Prostate gland (tissue), 2 donors: ENCODE data around the gene SEMA5A. TPM values are rescaled to one million over a fixed set of nuclear protein-coding genes. Genes with fewer than 3 reads are reported as not detected.

ENCODE experiments used
- DNase-seq: peaks from one replicate; pipeline ENCODE4 v3.0.0-alpha.2; 2019; ENCODE audit warnings: low spot score
- H3K27ac ChIP-seq, 2 donors: fragments of 200-600 bp; sonication (generic); 2 replicates each; pipeline ENCODE4 v1.5.1; 2017 to 2019
- H3K27me3 ChIP-seq: fragments of 200-600 bp; sonication (generic); replicated peaks from 2 replicates; pipeline ENCODE4 v1.5.1; 2019; ENCODE audit not compliant: insufficient read depth
- H3K36me3 ChIP-seq, 2 donors: fragments of 200-600 bp; sonication (generic); 1 replicate in 1 of 2; 2 replicates in 1 of 2; pipeline versions ENCODE4 v1.5.1 to v1.8.1; 2017 to 2019
- H3K4me1 ChIP-seq: fragments of 200-600 bp; sonication (generic); replicated peaks from 2 replicates; pipeline ENCODE4 v1.5.1; 2019
- H3K4me3 ChIP-seq, 2 donors: fragments of 200-600 bp; sonication (generic); 2 replicates each; pipeline ENCODE4 v1.5.1; 2017 to 2019
- H3K9me3 ChIP-seq: fragments of 200-600 bp; sonication (generic); 2 replicates; pipeline ENCODE4 v1.5.1; 2017
- POLR2A ChIP-seq: fragments of 450-650 bp; IDR thresholded peaks from one replicate; pipeline ENCODE4 v1.6.1; 2016; ENCODE audit warnings: antibody characterized with exemption, mild to moderate bottlenecking
- POLR2AphosphoS5 ChIP-seq: sonication (generic); formaldehyde crosslinking; IDR thresholded peaks from one replicate; pipeline ENCODE4 v1.6.1; 2017; ENCODE audit warnings: antibody characterized with exemption
- WGBS: methylation state at CpG from one replicate; pipeline ENCODE4 v1.1.5; 2018; 5-methylcytosine and 5-hydroxymethylcytosine counted together
- intact Hi-C: fragments of 100-400 bp; cut with DNase I; formaldehyde crosslinking; loops from one replicate; pipeline ENCODE4 v1.14.2; 2022
- total RNA-seq, 2 donors: library from RNA; depleted of rRNA; stranded (reverse); fragments of >200 nt; gene quantifications; one replicate each; pipeline ENCODE4 v1.1.0, GENCODE V29; 2016
- TF ChIP-seq, protein P1 (sequence below), 4 experiments: fragments of 200-600 bp in 2 of 4; fragments of 450-650 bp in 2 of 4; sonication (generic) in 2 of 4; IDR thresholded peaks; 1 replicate in 3 of 4; 2 replicates in 1 of 4; pipeline ENCODE4 v1.5.1; 2016 to 2019; ENCODE audit warnings: antibody characterized with exemption in 4 of 4, mild to moderate bottlenecking in 2 of 4, moderate library complexity in 2 of 4

Gene SEMA5A
- total RNA-seq, 2 donors from 2014 or later: 4.5 to 21.7 TPM

DNA sequence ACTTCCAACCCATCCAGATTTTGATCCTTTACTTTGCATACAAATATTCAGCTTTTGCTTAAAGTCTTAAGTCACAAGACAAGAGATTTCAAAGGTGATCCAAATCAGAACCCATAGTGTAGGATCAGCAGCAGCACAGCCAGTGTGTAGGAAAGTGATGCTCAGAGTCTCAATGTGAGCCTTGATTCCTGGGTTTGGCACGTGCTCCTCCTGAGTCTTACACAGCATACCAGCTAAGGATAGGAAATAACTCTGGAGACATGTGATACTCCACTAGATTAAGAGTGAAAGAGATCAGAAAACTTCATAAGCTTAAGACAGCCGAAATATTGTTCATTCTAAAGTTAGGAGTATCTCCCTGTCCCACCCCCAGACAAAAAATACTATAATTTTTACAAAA lies 344.9 kb downstream of the SEMA5A start:
- Histone ChIP-seq H3K4me3 (no peak overlapping the region), H3K36me3 (no peaks in the 10 kb centered on the region), H3K9me3 (no peaks in the 10 kb centered on the region), H3K27ac (no peak overlapping the region), H3K4me1 (no peaks in the 10 kb centered on the region), H3K27me3 (no peaks in the 10 kb centered on the region)
- 87% methylated on average over 2 of the region's 2 CpGs for WGBS
- TF ChIP-seq POLR2A (no peak), POLR2AphosphoS5 (no peak)
- TF ChIP-seq, protein P1, sequence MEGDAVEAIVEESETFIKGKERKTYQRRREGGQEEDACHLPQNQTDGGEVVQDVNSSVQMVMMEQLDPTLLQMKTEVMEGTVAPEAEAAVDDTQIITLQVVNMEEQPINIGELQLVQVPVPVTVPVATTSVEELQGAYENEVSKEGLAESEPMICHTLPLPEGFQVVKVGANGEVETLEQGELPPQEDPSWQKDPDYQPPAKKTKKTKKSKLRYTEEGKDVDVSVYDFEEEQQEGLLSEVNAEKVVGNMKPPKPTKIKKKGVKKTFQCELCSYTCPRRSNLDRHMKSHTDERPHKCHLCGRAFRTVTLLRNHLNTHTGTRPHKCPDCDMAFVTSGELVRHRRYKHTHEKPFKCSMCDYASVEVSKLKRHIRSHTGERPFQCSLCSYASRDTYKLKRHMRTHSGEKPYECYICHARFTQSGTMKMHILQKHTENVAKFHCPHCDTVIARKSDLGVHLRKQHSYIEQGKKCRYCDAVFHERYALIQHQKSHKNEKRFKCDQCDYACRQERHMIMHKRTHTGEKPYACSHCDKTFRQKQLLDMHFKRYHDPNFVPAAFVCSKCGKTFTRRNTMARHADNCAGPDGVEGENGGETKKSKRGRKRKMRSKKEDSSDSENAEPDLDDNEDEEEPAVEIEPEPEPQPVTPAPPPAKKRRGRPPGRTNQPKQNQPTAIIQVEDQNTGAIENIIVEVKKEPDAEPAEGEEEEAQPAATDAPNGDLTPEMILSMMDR (IDR thresholded peaks at IDR 0.05): no peak
- DNase-seq: no peak
- intact Hi-C loops: no loop called here

DNA sequence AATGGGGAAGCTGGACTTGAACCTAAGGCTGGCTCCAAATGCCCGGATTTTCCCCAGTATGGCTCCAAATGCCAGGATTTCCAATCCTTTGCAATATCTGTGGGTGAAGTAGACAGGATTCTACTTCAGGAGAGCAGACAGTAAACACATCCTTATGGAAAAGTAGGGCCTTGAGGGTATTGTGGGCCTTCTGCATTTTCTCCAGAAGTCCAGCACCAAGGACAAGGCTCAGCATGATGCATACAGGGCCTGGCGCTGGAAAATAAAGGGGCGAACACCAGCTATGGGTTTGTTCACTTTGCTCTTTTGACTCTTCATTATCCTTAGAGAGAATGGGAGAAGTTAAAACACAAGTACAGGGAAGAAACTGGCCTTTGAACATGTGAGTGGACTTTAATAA lies 347.5 kb downstream of the SEMA5A start:
- intact Hi-C loops: no loop called here
- Histone ChIP-seq H3K4me1 (no peaks in the 10 kb centered on the region), H3K9me3 (no peaks in the 10 kb centered on the region), H3K36me3 (no peaks in the 10 kb centered on the region), H3K4me3 (no peak overlapping the region), H3K27me3 (no peaks in the 10 kb centered on the region), H3K27ac (no peak overlapping the region)
- TF ChIP-seq, protein P1 (IDR thresholded peaks at IDR 0.05): no peak
- no peak for TF ChIP-seq POLR2AphosphoS5
- TF ChIP-seq POLR2A: no peak
- 85% methylated on average over 3 of the region's 3 CpGs for WGBS
- DNase-seq: no peak

DNA sequence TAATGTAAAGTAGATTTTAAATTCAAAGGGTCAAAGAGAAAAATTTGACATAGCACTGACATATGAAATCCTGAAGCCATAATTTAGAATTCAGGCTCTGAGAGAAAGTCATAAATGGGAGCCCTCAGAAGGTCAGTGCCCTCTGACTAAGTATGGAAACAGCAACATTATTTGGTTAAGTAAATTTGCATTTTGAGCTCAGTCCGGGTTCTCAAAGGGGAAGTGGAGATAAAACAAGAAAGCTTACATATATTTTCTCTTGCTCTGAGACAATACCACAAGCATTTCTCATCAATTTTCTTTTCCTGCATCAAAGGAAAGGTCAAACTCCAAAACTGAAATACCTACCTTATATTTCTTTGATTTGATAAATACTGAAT lies 348.0 kb downstream of the SEMA5A start:
- intact Hi-C loops: no loop called here

DNA sequence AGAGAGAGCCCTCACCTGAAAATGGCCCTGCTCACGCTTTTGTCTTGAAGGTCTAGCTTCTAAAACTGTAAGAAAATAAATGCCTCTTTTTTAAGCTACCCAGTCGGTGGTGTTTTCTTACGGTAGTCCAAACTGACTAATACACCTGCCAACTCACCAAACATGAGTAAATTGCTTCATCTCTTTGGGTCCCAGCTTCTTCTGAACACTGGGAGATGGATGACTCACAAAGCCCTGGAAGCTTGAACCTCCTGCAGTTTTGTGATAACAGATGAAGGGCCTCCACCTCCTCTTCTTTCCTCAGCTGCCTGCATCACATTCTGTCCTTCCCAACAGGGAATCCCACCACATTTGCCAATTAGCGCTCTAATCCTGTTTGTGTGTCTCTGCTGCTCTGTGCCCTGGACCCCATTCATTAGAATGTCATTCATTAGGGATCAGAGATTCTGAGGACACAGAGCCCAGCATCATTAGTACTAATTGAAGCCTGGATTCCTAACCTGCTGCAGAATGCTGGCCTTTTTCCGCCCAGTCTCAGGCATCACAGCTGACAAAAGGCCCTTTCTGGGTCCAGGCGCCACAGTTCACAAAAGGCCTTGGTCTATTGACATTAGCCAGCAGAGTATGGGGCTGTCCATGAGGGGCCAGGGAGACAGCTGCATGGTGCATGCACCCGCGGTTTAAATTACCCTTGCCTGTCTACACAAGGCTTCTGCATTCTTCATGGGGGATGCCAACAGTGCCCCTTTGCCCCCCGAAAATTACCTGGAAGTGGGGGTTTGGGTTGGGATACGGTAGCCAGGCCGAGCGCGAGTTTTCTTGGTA lies 349.3 kb downstream of the SEMA5A start:
- 96% methylated on average over 13 of the region's 13 CpGs for WGBS
- intact Hi-C loops: no loop called here
- no peaks in the 10 kb centered on the region for H3K4me1 ChIP-seq
- H3K4me3 ChIP-seq: no peak overlapping the region
- no peak for DNase-seq
- H3K27me3 ChIP-seq: no peaks in the 10 kb centered on the region
- H3K27ac ChIP-seq: no peak overlapping the region
- TF ChIP-seq, protein P1 (IDR thresholded peaks at IDR 0.05): no peak
- no peak for TF ChIP-seq POLR2AphosphoS5
- TF ChIP-seq POLR2A: no peak
- no peaks in the 10 kb centered on the region for H3K9me3 ChIP-seq
- H3K36me3 ChIP-seq: no peaks in the 10 kb centered on the region

More for the DNA sequence above, 348.0 kb downstream of the SEMA5A start:
- no peaks in the 10 kb centered on the region for H3K9me3 ChIP-seq
- TF ChIP-seq POLR2AphosphoS5 (no peak), POLR2A (no peak)
- TF ChIP-seq, protein P1 (IDR thresholded peaks at IDR 0.05): no peak
- H3K27me3 ChIP-seq: no peaks in the 10 kb centered on the region
- H3K4me3 ChIP-seq: no peak overlapping the region
- no peak for DNase-seq
- H3K27ac ChIP-seq: no peak overlapping the region
- no peaks in the 10 kb centered on the region for H3K4me1 ChIP-seq
- WGBS: 48% methylated on average over 1 of the region's 1 CpG
- H3K36me3 ChIP-seq: no peaks in the 10 kb centered on the region

DNA sequence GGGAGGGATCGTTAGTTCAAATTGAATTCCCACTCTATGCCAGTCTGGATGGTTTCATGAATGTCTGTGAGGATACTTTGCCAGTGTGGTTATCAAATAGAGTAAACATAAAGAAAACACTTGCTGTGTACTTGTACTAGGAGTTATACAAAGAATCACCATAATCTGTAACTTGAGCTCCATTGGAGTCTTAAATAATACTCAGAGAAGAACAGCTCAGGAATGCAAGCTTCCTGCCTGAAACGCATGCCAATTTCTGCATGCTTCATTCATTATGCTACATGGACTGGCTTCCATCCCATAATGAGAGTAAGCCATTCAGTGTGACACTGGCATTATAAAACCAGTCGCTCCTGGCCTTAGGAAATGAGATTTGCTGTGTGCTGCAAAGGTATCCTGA lies 351.4 kb downstream of the SEMA5A start:
- no peaks in the 10 kb centered on the region for H3K9me3 ChIP-seq
- no peak overlapping the region for H3K4me3 ChIP-seq
- H3K4me1 ChIP-seq: no peaks in the 10 kb centered on the region
- H3K27ac ChIP-seq: no peak overlapping the region
- TF ChIP-seq, protein P1 (IDR thresholded peaks at IDR 0.05): no peak
- no peak for TF ChIP-seq POLR2A
- TF ChIP-seq POLR2AphosphoS5: peak; percentile 13
- DNase-seq: peak; percentile 15
- no peaks in the 10 kb centered on the region for H3K27me3 ChIP-seq
- no peaks in the 10 kb centered on the region for H3K36me3 ChIP-seq
- intact Hi-C loops: no loop called here
- WGBS: 22% methylated on average over 3 of the region's 3 CpGs
